Nephron progenitor cell (in vitro differentiated cells): ENCODE results near the gene GMDS.

Source experiments
- DNase-seq: peaks from one replicate; pipeline ENCODE4 v3.0.0; 2021
- H3K27ac Mint-ChIP-seq: 2 replicates; pipeline ENCODE4 v1.8.0; 2021; ENCODE audit warnings: mild to moderate bottlenecking, moderate library complexity, mixed read lengths
- H3K27me3 Mint-ChIP-seq: 2 replicates; pipeline ENCODE4 v1.8.0; 2021; ENCODE audit warnings: mild to moderate bottlenecking, low read depth, mixed read lengths; ENCODE audit not compliant: poor library complexity
- H3K36me3 Mint-ChIP-seq: 2 replicates; pipeline ENCODE4 v1.8.0; 2021; ENCODE audit warnings: low read depth, mixed read lengths
- H3K4me1 Mint-ChIP-seq: 2 replicates; pipeline ENCODE4 v1.8.0; 2021; ENCODE audit warnings: mixed read lengths
- H3K4me3 Mint-ChIP-seq: 2 replicates; pipeline ENCODE4 v1.8.0; 2021; ENCODE audit warnings: mild to moderate bottlenecking, moderate library complexity, mixed read lengths
- H3K9me3 Mint-ChIP-seq: 2 replicates; pipeline ENCODE4 v1.8.0; 2021; ENCODE audit warnings: mild to moderate bottlenecking, moderate library complexity, mixed read lengths
- TF ChIP-seq, protein P1 (sequence below): fragments of 200-600 bp; sonication (generic); IDR thresholded peaks from 2 replicates; pipeline ENCODE4 v1.5.0; 2021; ENCODE audit warnings: antibody characterized with exemption

The GMDS gene

DNA sequence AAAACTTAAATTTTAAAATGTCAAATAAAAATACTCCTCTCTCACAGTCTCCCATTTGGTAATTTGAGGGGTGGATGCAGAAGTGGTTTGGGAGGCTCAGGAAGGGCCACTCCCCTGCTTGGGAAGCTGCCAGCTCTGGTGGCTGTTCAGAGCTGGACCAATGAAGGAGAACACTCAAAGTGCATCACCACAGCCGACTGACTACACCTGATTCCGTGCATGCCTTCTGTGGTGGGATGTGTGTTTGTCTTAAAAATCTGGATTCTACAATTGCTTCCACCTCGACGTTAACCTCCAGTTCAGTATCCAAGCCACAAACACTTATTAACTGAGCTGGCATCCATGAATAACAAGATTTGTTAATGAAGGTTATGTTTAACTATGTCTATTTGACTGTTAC is 498.4 kb downstream of the GMDS start:
- Mint-ChIP-seq H3K4me1 (peaks cover 43% of the 10 kb centered on the region), H3K4me3 (no peak overlapping the region), H3K27me3 (peaks cover 3% of the 10 kb centered on the region), H3K27ac (peak overlapping the region; percentile 51), H3K36me3 (peaks cover 10% of the 10 kb centered on the region), H3K9me3 (peaks cover 21% of the 10 kb centered on the region)
- TF ChIP-seq, protein P1, sequence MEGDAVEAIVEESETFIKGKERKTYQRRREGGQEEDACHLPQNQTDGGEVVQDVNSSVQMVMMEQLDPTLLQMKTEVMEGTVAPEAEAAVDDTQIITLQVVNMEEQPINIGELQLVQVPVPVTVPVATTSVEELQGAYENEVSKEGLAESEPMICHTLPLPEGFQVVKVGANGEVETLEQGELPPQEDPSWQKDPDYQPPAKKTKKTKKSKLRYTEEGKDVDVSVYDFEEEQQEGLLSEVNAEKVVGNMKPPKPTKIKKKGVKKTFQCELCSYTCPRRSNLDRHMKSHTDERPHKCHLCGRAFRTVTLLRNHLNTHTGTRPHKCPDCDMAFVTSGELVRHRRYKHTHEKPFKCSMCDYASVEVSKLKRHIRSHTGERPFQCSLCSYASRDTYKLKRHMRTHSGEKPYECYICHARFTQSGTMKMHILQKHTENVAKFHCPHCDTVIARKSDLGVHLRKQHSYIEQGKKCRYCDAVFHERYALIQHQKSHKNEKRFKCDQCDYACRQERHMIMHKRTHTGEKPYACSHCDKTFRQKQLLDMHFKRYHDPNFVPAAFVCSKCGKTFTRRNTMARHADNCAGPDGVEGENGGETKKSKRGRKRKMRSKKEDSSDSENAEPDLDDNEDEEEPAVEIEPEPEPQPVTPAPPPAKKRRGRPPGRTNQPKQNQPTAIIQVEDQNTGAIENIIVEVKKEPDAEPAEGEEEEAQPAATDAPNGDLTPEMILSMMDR, result no peak
- DNase-seq, result no peak

DNA sequence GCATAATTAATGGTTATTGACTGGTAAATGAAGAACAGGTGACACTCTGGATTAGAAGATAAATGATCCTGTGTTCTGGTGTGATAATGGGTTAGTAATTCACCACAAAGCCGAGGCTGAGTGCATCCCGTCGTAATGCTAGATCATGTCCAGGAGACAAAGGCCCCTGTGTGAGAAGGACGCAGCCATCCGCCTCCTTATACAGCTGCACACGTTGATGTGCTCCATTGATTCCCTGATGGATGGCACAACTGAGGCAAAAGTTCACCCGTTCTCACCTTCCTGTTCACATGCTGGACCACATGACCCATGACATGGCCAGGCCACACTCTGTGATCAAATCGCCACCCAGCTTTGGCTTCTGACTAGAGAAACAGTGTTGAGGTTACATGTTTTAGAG is 499.6 kb downstream of the GMDS start:
- Mint-ChIP-seq H3K9me3 (peaks cover 13% of the 10 kb centered on the region), H3K4me1 (peaks cover 43% of the 10 kb centered on the region), H3K27me3 (peaks cover 3% of the 10 kb centered on the region), H3K36me3 (peaks cover 10% of the 10 kb centered on the region), H3K27ac (peak overlapping the region; percentile 98), H3K4me3 (no peak overlapping the region)
- peak; percentile 61 for DNase-seq
- TF ChIP-seq, protein P1, result no peak

DNA sequence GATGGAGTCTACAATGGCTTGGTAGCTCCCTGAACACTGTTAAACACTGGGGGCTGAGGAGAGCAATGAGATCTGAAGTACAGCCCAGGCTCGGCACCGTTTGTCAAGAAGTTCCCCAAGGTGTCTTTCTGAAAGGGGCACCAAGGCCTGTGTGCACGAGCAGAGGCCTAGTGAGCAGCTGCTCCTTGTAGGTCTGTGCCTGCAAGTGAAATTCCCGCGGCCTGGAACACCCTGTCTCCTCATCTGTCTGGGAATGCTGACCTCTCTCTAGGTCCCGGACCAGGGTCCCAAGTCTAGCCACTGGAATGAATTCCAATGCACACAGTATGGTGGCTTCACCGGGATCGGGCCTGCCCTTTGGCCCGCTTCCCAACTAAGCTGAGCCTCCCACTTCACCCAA is 500.9 kb downstream of the GMDS start:
- no peak for DNase-seq
- H3K4me1 Mint-ChIP-seq, result peaks cover 43% of the 10 kb centered on the region
- H3K27me3 Mint-ChIP-seq, result peaks cover 3% of the 10 kb centered on the region
- H3K27ac Mint-ChIP-seq, result no peak overlapping the region
- H3K9me3 Mint-ChIP-seq, result peaks cover 3% of the 10 kb centered on the region
- no peak overlapping the region for H3K4me3 Mint-ChIP-seq
- H3K36me3 Mint-ChIP-seq, result peaks cover 5% of the 10 kb centered on the region
- TF ChIP-seq, protein P1, result no peak

DNA sequence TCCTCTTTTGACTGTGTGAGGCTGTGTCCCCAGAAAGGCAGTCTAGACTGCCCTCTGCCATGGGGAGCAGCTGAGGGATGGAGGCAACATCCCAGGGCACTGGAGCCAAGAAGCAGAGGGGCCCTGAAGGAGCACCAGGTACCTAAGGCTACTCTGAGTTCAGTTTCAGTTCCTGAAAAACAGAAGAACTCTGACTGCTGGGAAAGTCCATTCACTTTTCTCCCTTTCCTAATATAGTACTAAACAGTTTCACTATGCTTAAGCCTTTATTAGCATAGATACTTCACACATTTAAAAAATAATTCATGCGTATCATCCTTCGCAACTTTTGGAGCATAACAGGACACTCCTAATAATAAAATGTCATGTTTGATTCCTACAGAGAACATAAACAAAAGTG is 505.7 kb downstream of the GMDS start:
- Mint-ChIP-seq H3K4me3 (no peak overlapping the region), H3K27ac (no peak overlapping the region), H3K9me3 (peaks cover 3% of the 10 kb centered on the region), H3K27me3 (peaks cover 8% of the 10 kb centered on the region), H3K36me3 (peaks cover 5% of the 10 kb centered on the region), H3K4me1 (peaks cover 32% of the 10 kb centered on the region)
- TF ChIP-seq, protein P1, result no peak
- no peak for DNase-seq

DNA sequence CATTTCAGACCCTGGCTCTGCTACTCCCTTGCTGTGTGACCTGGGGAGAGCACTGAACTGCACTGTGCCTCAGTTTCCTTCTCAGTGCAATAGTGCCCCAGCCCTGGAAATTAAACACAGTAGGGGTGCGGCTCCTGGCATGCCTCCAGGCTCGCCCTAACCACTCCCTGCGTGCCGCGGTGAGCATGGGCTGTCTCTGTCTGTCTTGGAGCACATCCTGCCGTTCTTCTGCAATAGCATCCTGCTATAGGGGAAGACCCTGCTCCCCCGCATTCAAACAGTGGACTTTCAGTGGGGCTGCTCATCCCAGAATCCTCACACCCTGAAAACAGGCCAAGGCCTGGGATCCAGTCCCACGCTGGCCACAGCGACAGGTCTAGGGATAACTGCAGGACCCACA is 506.2 kb downstream of the GMDS start:
- no peak for DNase-seq
- no peak overlapping the region for H3K4me3 Mint-ChIP-seq
- H3K27me3 Mint-ChIP-seq, result peaks cover 8% of the 10 kb centered on the region
- TF ChIP-seq, protein P1, result no peak
- H3K9me3 Mint-ChIP-seq, result peaks cover 3% of the 10 kb centered on the region
- peaks cover 5% of the 10 kb centered on the region for H3K36me3 Mint-ChIP-seq
- no peak overlapping the region for H3K27ac Mint-ChIP-seq
- H3K4me1 Mint-ChIP-seq, result peaks cover 30% of the 10 kb centered on the region

DNA sequence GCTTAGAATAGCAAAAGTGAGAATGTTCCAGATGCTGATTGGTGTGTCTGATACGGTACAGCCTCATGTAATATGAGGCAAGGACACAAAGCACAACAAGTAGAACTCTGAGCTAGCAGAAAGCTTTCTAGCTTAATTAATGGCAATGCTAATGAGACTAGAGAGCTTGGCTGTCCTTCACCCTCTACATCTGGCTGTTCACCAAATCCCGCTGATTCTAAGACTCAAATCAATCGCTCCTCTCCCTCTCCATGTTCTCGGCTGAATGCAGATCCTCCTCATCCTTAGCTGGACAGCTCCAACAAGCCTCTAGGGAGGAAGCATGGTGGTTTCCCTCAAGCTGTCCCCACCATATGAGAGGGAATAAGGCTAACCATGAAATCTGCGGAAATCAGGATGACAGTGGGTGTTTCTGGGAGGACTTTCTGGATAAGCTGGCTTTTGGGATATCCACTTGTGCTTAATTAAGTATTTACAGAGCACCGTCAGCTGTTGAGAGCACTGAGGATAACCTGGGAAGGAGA is 506.8 kb downstream of the GMDS start:
- H3K4me1 Mint-ChIP-seq, result peaks cover 27% of the 10 kb centered on the region
- TF ChIP-seq, protein P1, result no peak
- H3K9me3 Mint-ChIP-seq, result peaks cover 3% of the 10 kb centered on the region
- H3K27ac Mint-ChIP-seq, result no peak overlapping the region
- H3K4me3 Mint-ChIP-seq, result no peak overlapping the region
- H3K27me3 Mint-ChIP-seq, result peaks cover 8% of the 10 kb centered on the region
- peaks cover 5% of the 10 kb centered on the region for H3K36me3 Mint-ChIP-seq
- no peak for DNase-seq
